ENCODE results near the gene OR2B2. TPM values are rescaled to one million over a fixed set of nuclear protein-coding genes. Genes with fewer than 3 reads are reported as not detected.
"Not testable (repeated sequence)": the region's sequence is repeated elsewhere in the genome, so short reads cannot be mapped to it uniquely, and the experiment has no call there.

The OR2B2 gene
- total and polyA plus RNA-seq, 7 donors: not detected

DNA sequence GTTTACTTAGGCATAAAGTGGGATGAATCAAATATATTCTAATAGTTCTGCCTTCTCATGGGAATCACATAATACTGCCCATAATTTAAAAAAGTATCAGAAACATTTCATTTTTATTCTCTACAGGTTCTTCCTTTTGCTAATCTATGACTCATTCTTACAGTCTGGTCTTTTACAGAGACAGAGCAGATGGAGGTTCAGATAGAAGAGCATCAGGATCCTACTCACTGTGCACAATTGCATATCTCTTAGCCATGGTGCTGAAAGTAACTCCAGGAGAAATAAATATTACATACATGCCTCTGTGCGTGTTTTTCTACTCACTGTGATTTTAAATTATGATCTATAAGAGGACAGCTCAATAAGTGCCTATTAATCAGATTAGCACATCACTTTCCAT is 28.6 kb upstream of the OR2B2 start:
- H3K27ac ChIP-seq: no peak overlapping the region
- 84 to 87% methylated on average over 1 of the region's 1 CpG for WGBS, 2 donors
- H3K4me3 ChIP-seq: no peak overlapping the region
- H3K9me3 ChIP-seq: peaks cover 0 to 2% (median 0%) of the 10 kb centered on the region in 4 donors
- no peaks in the 10 kb centered on the region for H3K36me3 ChIP-seq
- H3K27me3 ChIP-seq: no peaks in the 10 kb centered on the region
- TF ChIP-seq POLR2AphosphoS5 (IDR thresholded peaks at IDR 0.05) (no peak), EP300 (IDR thresholded peaks at IDR 0.05) (no peak), POLR2A (IDR thresholded peaks at IDR 0.05) (no peak)
- TF ChIP-seq, protein P1, sequence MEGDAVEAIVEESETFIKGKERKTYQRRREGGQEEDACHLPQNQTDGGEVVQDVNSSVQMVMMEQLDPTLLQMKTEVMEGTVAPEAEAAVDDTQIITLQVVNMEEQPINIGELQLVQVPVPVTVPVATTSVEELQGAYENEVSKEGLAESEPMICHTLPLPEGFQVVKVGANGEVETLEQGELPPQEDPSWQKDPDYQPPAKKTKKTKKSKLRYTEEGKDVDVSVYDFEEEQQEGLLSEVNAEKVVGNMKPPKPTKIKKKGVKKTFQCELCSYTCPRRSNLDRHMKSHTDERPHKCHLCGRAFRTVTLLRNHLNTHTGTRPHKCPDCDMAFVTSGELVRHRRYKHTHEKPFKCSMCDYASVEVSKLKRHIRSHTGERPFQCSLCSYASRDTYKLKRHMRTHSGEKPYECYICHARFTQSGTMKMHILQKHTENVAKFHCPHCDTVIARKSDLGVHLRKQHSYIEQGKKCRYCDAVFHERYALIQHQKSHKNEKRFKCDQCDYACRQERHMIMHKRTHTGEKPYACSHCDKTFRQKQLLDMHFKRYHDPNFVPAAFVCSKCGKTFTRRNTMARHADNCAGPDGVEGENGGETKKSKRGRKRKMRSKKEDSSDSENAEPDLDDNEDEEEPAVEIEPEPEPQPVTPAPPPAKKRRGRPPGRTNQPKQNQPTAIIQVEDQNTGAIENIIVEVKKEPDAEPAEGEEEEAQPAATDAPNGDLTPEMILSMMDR (IDR thresholded peaks at IDR 0.05): no peak
- no peaks in the 10 kb centered on the region for H3K4me1 ChIP-seq
- no peak for DNase-seq
- intact Hi-C loops (cut with DNase I): no loop called here

- Histone ChIP-seq H3K36me3 (no peaks in the 10 kb centered on the region), H3K4me1 (no peaks in the 10 kb centered on the region), H3K27ac (no peak overlapping the region), H3K4me3 (no peak overlapping the region), H3K9me3 (no peaks in the 10 kb centered on the region), H3K27me3 (no peaks in the 10 kb centered on the region)
- TF ChIP-seq, protein P1 (IDR thresholded peaks at IDR 0.05): no peak
- no peak for TF ChIP-seq POLR2A (IDR thresholded peaks at IDR 0.05)
- TF ChIP-seq EP300 (IDR thresholded peaks at IDR 0.05): no peak
- TF ChIP-seq POLR2AphosphoS5 (IDR thresholded peaks at IDR 0.05): no peak
- no peak for DNase-seq
- 79 to 86% methylated on average over 2 of the region's 2 CpGs for WGBS, 2 donors
- intact Hi-C loops (cut with DNase I): no loop called here
Measured at GRCh38 chr6:27931209-27931608, 19.0 kb upstream of the OR2B2 start.

DNA sequence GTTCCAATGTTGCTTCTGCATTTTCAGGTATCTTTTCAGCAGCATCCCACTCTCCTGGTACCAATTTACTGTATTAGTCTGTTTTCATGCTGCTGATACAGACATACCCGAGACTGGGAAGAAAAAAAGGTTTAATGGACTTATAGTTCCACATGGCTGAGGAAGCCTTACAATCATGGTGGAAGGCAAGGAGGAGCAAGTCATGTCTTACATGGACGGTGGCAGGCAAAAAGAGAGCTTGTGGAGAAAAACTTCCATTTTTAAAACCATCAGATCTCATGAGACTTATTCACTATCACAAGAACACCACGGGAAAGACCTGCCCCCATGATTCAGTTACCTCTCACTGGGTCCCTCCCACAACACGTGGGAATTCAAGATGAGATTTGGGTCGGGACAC is 17.7 kb upstream of the OR2B2 start:
- H3K27ac ChIP-seq; H3K4me1 ChIP-seq; H3K4me3 ChIP-seq; H3K9me3 ChIP-seq; H3K36me3 ChIP-seq; intact Hi-C loops (cut with DNase I); H3K27me3 ChIP-seq; DNase-seq: not testable (repeated sequence)
- 84 to 86% methylated on average over 5 of the region's 5 CpGs for WGBS, 2 donors

DNA sequence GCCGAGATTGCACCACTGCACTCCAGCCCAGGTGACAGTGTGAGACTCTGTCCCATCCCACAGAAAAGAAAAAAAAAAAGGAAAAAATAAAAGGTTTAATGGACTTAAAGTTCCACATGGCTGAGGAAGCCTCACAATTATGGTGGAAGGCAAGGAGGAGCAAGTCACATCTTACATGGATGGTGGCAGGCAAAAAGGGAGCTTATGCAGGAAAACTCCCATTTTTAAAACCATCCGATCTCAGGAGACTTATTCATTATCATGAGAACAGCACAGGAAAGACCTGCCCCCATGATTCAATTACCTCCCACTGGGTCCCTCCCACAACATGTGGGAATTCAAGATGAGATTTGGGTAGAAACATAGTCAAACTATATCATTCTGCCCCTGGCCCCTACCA is 15.8 kb upstream of the OR2B2 start:
- H3K4me3 ChIP-seq; H3K36me3 ChIP-seq; DNase-seq; H3K9me3 ChIP-seq; H3K27ac ChIP-seq; H3K4me1 ChIP-seq; H3K27me3 ChIP-seq; intact Hi-C loops (cut with DNase I): not testable (repeated sequence)
- WGBS, 2 donors: 93 to 95% methylated on average over 2 of the region's 2 CpGs

- H3K9me3 ChIP-seq: no peaks in the 10 kb centered on the region
- no peaks in the 10 kb centered on the region for H3K27me3 ChIP-seq
- WGBS, 2 donors: 27 to 79% methylated on average over 6 of the region's 6 CpGs
- intact Hi-C loops (cut with DNase I): no loop called here
- no peak overlapping the region for H3K27ac ChIP-seq
- no peak for TF ChIP-seq POLR2A (IDR thresholded peaks at IDR 0.05)
- TF ChIP-seq, protein P1 (IDR thresholded peaks at IDR 0.05): no peak
- TF ChIP-seq EP300 (IDR thresholded peaks at IDR 0.05): no peak
- no peaks in the 10 kb centered on the region for H3K4me1 ChIP-seq
- H3K36me3 ChIP-seq: no peaks in the 10 kb centered on the region
- H3K4me3 ChIP-seq: no peak overlapping the region
- no peak for DNase-seq
Measured at GRCh38 chr6:27924179-27924578, 12.0 kb upstream of the OR2B2 start.

- no peak for DNase-seq
- intact Hi-C loops (cut with DNase I): no loop called here
- H3K27ac ChIP-seq: no peak overlapping the region
- no peaks in the 10 kb centered on the region for H3K36me3 ChIP-seq
- H3K9me3 ChIP-seq: no peaks in the 10 kb centered on the region
- no peak for TF ChIP-seq POLR2AphosphoS5 (IDR thresholded peaks at IDR 0.05)
- no peak for TF ChIP-seq EP300 (IDR thresholded peaks at IDR 0.05)
- TF ChIP-seq POLR2A (IDR thresholded peaks at IDR 0.05): no peak
- TF ChIP-seq, protein P1 (IDR thresholded peaks at IDR 0.05): no peak
- H3K4me3 ChIP-seq: no peak overlapping the region
- H3K4me1 ChIP-seq: no peaks in the 10 kb centered on the region
- H3K27me3 ChIP-seq: peaks cover 0 to 3% (median 0%) of the 10 kb centered on the region in 3 donors
Measured at GRCh38 chr6:27922949-27923348, 10.8 kb upstream of the OR2B2 start.
